Measurements from ENCODE around the gene RYR2. TPM values are rescaled to one million over a fixed set of nuclear protein-coding genes. Genes with fewer than 3 reads are reported as not detected.

Gene RYR2
- total and polyA plus RNA-seq, 2 of the 8 experiments (the other 6 are each of a cell fraction or from before 2014, with no cell fraction given), result 1.3 to 4.4 TPM

DNA sequence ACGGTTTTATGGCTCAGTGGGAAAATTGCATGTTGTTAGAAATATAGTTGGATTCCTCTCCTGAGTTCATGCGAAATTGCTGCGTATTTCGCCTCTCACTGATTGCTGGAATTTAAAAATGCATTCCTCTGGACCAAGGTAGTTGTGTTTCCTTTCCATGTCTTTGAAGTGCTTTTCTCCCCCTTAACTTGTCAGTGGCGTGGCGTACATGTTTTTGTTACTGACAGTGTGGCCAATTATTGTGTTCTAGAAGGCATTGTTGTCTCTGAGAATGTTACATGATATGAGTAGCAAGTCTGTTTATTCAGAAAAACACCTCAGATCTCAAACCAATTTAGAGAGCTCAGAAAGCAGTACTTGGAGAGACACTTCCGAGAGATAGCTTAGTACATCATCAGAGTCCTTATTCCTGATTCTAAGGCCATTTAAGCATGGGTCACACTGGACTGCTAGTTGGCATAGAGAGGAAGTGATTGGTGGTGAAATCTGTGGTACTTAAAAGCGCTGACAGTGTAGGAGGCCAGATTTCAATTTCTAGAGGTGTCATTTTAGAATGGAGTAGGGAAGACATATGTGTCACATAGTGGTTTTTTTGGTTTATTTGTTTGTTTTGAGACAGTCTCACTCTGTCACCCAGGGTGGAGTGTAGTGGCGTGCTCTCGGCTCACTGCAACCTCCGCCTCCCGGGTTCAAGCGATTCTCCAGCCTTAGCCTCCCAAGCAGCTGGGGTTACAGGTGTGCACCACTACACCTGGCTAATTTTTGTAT is 184.4 kb downstream of the RYR2 start:
- Histone ChIP-seq H2BK15ac (ENCODE audit: low read length) (peak overlapping the region; percentile 5; the same call in 1 of the 2 replicates), H3K4me1 (replicated peaks in 1 of 4; ENCODE audit: control insufficient read depth in 3 of 4, insufficient read depth in 4 of 4, low read length in 3 of 4) (no peaks in the 10 kb centered on the region), H2AFZ (ENCODE audit: low read length) (no peak overlapping the region), H3K4ac (replicated peaks; ENCODE audit: insufficient read length, low read depth, low read length) (no peak overlapping the region), H4K8ac (ENCODE audit: extremely low read depth, insufficient read depth, low read length) (no peak overlapping the region), H3K18ac (ENCODE audit: extremely low read depth, low read length) (no peak overlapping the region; the same call in 1 of the 2 replicates), H3K79me1 (ENCODE audit: low read depth, low read length) (no peaks in the 10 kb centered on the region; the same call in 1 of the 2 replicates), H3K36me3 (ENCODE audit: control insufficient read depth in 2 of 4, insufficient read depth in 4 of 4, low read length in 3 of 4) (no peaks in the 10 kb centered on the region; a peak in 1 of 8 replicates), H2BK20ac (ENCODE audit: low read length) (no peak overlapping the region), H3K56ac (replicated peaks; ENCODE audit: insufficient read length, low read depth, low read length) (no peak overlapping the region), H3K27me3 (replicated peaks in 1 of 4; ENCODE audit: control insufficient read depth in 3 of 4, extremely low read depth in 1 of 4, insufficient read depth in 3 of 4, low read length in 3 of 4) (no peaks in the 10 kb centered on the region), H3K23me2 (ENCODE audit: low read depth, low read length) (no peaks in the 10 kb centered on the region; the same call in 1 of the 2 replicates), H3K9me3 (ENCODE audit: insufficient read depth in 2 of 2, low read depth in 1 of 2, low read length in 1 of 2) (no peaks in the 10 kb centered on the region), H3K4me3 (ENCODE audit: extremely low read depth in 1 of 4, insufficient read depth in 2 of 4, low read depth in 3 of 4, low read length in 4 of 4) (no peak overlapping the region), H2AK5ac (ENCODE audit: low read depth, low read length) (no peak overlapping the region), H3K14ac (ENCODE audit: insufficient read length) (no peak overlapping the region), H3K9ac (replicated peaks in 1 of 4; ENCODE audit: extremely low read depth in 1 of 4, low read depth in 3 of 4, low read length in 3 of 4) (no peak overlapping the region), H2BK12ac (ENCODE audit: low read depth, low read length) (no peak overlapping the region), H3K79me2 (ENCODE audit: control insufficient read depth in 1 of 2, insufficient read depth in 2 of 2, low read length in 2 of 2) (no peaks in the 10 kb centered on the region; a peak in 1 of 4 replicates), H4K5ac (ENCODE audit: insufficient read length, low read depth, low read length) (no peak overlapping the region), H3K4me2 (ENCODE audit: insufficient read depth in 1 of 2, low read depth in 2 of 2, low read length in 2 of 2) (no peak overlapping the region), H4K20me1 (replicated peaks in 1 of 2; ENCODE audit: control insufficient read depth in 1 of 2, insufficient read depth in 2 of 2, low read length in 2 of 2) (no peaks in the 10 kb centered on the region), H2BK120ac (replicated peaks; ENCODE audit: low read depth, low read length) (no peak overlapping the region), H3K23ac (ENCODE audit: insufficient read length) (no peak overlapping the region), H3K27ac (ENCODE audit: low read depth, low read length) (no peak overlapping the region), H2BK5ac (ENCODE audit: low read depth, low read length) (no peak overlapping the region), H4K91ac (replicated peaks; ENCODE audit: insufficient read length, low read length) (no peak overlapping the region)
- ChIA-PET POLR2A (ENCODE audit: partially characterized antibody) (no interaction called here), CTCF (ENCODE audit: partially characterized antibody) (interaction anchor here (0.6 kb wide), 1 partner anchor 48 kb away, joined by 4 read pairs; no protein-coding TSS in a partner anchor)
- WGBS, 2 experiments (ENCODE audit: extremely low coverage in 1 of 2, insufficient coverage in 1 of 2, insufficient read length in 1 of 2, insufficient replicate concordance in 2 of 2, low coverage in 1 of 2, low lambda C conversion rate in 2 of 2, missing lambda C conversion rate in 1 of 2), result 94% methylated on average over 13 of the region's 13 CpGs; no CpG with 5 or more reads in 1 of the 2 experiments
- DNase-seq (ENCODE audit: low read depth in 1 of 2, low spot score in 2 of 2), result no peak
- no peak for FAIRE-seq
- TF ChIP-seq HDAC2 (IDR thresholded peaks at IDR 0.05; ENCODE audit: borderline replicate concordance in 1 of 2, low read depth in 2 of 2, low read length in 2 of 2) (no peak), SP4 (IDR thresholded peaks at IDR 0.05; ENCODE audit: low read length) (no peak), GTF2F1 (IDR thresholded peaks at IDR 0.05; ENCODE audit: borderline replicate concordance, low read depth, low read length) (no peak), RAD21 (IDR thresholded peaks at IDR 0.05 in 1 of 2, conservative IDR thresholded peaks at IDR 0.05 in 1 of 2; ENCODE audit: low read depth in 2 of 2, low read length in 2 of 2) (no peak), ZNF274 (IDR thresholded peaks at IDR 0.05; ENCODE audit: borderline replicate concordance, extremely low read depth, low read length) (no peak), TCF12 (IDR thresholded peaks at IDR 0.05; ENCODE audit: low read depth, low read length) (no peak), KDM5A (IDR thresholded peaks at IDR 0.05; ENCODE audit: low read length) (no peak), SAP30 (IDR thresholded peaks at IDR 0.05; ENCODE audit: insufficient read depth, insufficient replicate concordance, low read length) (no peak)
